GM19455 (cell line): ENCODE measurements around the gene CCDC190.
A peak's percentile ranks its signal among the peaks of the same experiment; 100 is the strongest.
"Not testable (repeated sequence)": the region's sequence is repeated elsewhere in the genome, so short reads cannot be mapped to it uniquely, and the experiment has no call there.

Experiments used
- ATAC-seq: cut with Tn5 transposase; IDR thresholded peaks from one replicate; pipeline ENCODE4 v1.9.1; 2021; ENCODE audit not compliant: unreplicated experiment

CCDC190 gene

GRCh38 chr1:162838863-162839262, 22.1 kb downstream of the CCDC190 start:
- ATAC-seq: no peak

DNA sequence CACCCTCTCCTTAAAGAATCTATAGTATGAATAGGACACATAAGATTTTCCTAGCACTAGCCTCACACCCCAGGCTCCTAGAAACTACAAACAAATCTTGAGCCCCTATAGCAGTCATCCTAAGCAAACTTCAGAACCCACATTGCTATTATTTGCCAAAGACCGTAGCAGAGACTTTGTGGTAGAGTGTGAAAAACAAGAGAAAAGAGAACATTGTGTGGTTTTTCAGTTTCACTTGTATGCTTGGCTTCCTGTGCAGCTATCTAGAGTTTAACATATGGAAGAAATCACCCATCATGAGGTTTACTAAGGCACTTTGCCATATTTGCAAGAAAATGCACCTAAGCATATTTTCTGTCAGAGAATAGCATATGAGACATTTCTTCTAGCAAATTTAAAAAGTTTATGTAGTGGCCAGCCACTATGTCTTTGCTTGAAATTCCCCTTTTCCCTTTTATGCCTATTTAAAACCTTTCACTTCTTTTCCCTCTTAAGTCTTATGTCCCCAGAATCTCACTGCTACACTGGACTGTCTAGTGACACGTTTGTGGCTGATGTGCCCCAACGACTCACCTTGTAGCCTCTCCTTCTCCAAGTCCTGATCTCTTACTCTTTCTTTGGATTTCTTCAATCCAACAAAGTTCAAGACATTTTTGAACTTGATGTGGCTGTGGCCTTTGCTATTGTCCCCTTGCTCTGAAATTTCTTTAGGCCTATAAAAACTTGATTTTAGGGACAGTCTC, 25.6 kb downstream of the CCDC190 start:
- peak; percentile 97 for ATAC-seq

- ATAC-seq: no peak
Measured at GRCh38 chr1:162832470-162832869, 28.5 kb downstream of the CCDC190 start.

GRCh38 chr1:162829268-162829667, 31.7 kb downstream of the CCDC190 start:
- ATAC-seq: no peak

GRCh38 chr1:162823771-162824525, 37.0 kb downstream of the CCDC190 start:
- no peak for ATAC-seq

DNA sequence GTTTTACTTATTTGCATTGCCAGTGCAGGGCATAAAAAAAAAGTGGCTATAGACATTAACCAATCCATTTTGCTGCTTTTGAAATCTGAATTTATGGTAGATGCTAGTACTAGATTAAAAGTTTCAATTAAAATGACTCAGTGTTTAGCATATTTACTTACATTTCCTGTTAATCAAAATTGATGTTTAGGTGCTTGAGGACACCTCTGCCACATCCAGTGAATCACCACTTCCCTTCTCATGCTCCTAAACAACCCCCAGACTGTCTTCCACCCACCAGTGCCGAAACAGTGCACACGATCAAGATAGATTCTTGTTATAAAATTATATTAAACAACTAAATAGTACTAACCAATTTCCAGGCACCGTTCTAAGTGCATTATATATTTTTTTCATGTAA, 37.7 kb downstream of the CCDC190 start:
- no peak for ATAC-seq

DNA sequence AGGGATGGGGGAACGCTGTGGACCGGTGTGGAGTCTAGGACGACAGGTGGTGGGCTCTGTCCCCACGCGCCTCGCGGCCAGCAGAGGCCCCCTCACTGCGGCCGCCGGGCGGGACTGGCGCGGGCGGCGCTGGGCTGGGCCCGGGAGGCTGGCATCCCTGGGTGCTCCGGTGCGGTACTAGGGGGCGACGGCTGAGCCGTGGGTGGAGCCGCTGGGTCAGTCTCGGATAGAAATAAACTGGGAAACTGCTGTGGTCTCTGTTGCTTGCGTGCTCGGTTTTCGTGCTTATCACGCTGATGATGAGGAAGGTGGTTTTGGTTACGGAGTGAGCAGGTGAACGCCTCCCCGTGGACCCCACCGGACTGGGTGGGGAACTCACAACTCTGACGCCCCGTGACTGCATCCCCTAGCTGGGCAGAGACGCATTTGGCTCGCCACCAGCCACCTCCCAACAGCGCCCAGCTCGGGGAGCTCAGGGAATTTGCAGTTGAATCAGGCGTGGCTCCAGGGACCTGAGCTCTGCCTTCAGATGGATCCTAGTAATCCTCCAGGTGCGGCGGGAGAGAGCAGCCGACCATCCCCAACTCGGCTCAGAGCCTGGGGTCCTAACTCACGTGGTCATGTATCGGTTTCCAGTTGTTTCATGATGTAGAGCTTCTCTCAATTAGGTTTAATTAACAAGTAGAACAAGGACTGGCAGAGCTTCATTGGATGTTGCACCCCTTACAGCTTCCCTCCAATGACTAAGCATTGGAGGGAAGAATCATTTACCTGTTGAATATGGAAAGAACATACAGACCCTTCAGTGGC, 38.4 kb downstream of the CCDC190 start:
- no peak for ATAC-seq

DNA sequence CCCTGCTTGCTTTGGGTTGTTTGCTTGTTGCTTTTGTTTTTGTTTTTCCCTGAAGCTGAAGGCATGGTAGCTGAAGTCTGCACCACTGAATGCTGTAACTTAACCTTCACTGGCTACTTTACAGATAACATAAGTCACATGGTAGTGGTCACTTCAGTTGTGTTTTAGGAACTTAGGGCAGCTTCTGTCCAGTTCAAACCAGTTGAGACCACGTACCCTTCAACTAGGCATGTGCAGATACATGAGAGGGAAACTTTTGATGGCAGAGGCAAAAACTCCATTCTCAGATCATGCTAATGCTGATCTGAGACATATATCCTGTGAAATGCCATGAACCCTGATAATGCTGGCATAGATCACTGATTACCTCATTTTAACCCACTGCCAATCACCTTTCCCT, 42.3 kb downstream of the CCDC190 start:
- ATAC-seq: not testable (repeated sequence)

DNA sequence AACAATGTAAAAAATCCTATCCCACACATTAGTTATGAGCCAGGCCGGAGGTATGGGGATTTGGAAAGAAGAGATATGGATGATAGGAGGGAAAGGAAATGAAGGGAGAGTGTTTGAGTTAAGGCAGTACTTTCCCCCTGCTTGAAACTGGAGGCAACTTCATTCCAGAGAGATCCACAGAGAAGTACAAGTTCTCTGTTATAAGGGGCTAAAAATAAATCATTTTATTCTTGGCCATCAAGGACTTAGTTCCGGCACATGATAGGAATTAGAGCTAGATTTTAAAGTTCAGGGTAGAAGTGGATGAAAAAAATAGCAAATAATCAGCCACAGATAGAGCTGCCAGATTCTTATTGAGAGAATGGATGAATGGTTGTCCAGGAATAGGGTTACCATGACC, 42.8 kb downstream of the CCDC190 start:
- not testable (repeated sequence) for ATAC-seq

DNA sequence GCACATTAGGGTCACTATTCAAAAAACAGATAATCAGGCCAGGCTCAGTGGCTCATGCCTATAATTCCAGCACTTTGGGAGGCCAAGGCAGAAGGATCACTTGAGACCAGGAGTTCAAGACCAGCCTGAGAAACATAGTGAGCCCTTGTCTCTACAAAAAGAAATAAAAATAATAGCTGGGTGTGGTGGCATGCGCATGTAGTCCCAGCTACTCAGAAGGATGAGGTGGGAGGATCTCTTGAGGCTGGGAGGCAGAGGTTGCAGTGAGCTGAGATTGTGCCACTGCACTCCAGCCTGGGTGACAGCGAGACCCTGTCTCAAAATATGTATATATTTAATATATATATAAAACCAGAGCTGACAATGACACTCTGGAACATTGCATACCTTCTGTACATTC, 48.6 kb downstream of the CCDC190 start:
- not testable (repeated sequence) for ATAC-seq

DNA sequence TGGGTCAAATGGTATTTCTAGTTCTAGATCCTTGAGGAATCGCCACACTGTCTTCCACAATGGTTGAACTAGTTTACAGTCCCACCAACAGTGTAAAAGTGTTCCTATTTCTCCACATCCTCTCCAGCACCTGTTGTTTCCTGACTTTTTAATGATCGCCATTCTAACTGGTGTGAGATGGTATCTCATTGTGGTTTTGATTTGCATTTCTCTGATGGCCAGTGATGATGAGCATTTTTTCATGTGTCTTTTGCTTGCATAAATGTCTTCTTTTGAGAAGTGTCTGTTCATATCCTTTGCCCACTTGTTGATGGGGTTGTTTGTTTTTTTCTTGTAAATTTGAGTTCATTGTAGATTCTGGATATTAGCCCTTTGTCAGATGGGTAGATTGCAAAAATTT, 53.5 kb downstream of the CCDC190 start:
- ATAC-seq: not testable (repeated sequence)
